ENCODE data around the gene ZNF418. TPM values are rescaled to one million over a fixed set of nuclear protein-coding genes. Genes with fewer than 3 reads are reported as not detected.
"Not testable (repeated sequence)": the region's sequence is repeated elsewhere in the genome, so short reads cannot be mapped to it uniquely, and the experiment has no call there.

ZNF418 gene
- total RNA-seq, 2 donors from 2014 or later, result 2.7 to 6.5 TPM

GRCh38 chr19:57873883-57874799 is 61.1 kb downstream of the ZNF418 start:
- not testable (repeated sequence) for H3K36me3 Mint-ChIP-seq (ENCODE audit: low read depth); H3K27ac Mint-ChIP-seq; H3K4me1 Mint-ChIP-seq; H3K4me3 Mint-ChIP-seq; H3K27me3 Mint-ChIP-seq; DNase-seq; ATAC-seq
- H3K9me3 ChIP-seq (ENCODE audit: control insufficient read depth, low read length, poor library complexity, severe bottlenecking), result peaks cover 47% of the 10 kb centered on the region

GRCh38 chr19:57872450-57872849 is 62.8 kb downstream of the ZNF418 start:
- DNase-seq (no peak), ATAC-seq (no peak)
- no peak overlapping the region for H3K4me3 Mint-ChIP-seq
- H3K36me3 Mint-ChIP-seq (ENCODE audit: low read depth), result peaks cover 3% of the 10 kb centered on the region
- no peaks in the 10 kb centered on the region for H3K27me3 Mint-ChIP-seq
- peaks cover 42% of the 10 kb centered on the region for H3K9me3 ChIP-seq (ENCODE audit: control insufficient read depth, low read length, poor library complexity, severe bottlenecking)
- no peak overlapping the region for H3K27ac Mint-ChIP-seq
- no peaks in the 10 kb centered on the region for H3K4me1 Mint-ChIP-seq

Other genes with a start within 250 kb of the ZNF418 start
- gene ZNF154, start 226.2 kb downstream of the ZNF418 start, total RNA-seq, result 10 to 100 TPM in 1 of 2 donors, 1 to 10 TPM in 1; 1.9 to 20.0 TPM
- 1 to 10 TPM; 7.4 to 9.2 TPM for gene ZNF671, start 207.8 kb downstream of the ZNF418 start, total RNA-seq
- 10 to 100 TPM; 12.4 to 13.6 TPM for gene ZNF776, start 188.6 kb downstream of the ZNF418 start, total RNA-seq
- gene ZNF586, start 165.7 kb downstream of the ZNF418 start, total RNA-seq, result 10 to 100 TPM; 34.8 to 37.7 TPM
- 10 to 100 TPM; 11.8 to 12.8 TPM for gene ZNF552, start 120.5 kb downstream of the ZNF418 start, total RNA-seq
- gene ZNF587B, start 105.1 kb downstream of the ZNF418 start, total RNA-seq, result 10 to 100 TPM; 19.0 to 23.3 TPM
- 10 to 100 TPM; 44.1 to 50.4 TPM for gene ZNF587, start 85.5 kb downstream of the ZNF418 start, total RNA-seq
- gene ZNF814, start 46.4 kb downstream of the ZNF418 start, total RNA-seq, result 10 to 100 TPM; 23.4 to 37.1 TPM
- 10 to 100 TPM; 28.0 to 29.6 TPM for gene ZNF417, start 18.8 kb downstream of the ZNF418 start, total RNA-seq
- gene ZNF256, start 12.3 kb upstream of the ZNF418 start, total RNA-seq, result 10 to 100 TPM; 11.9 to 12.6 TPM
- under 1 TPM; 0.37 to 0.65 TPM for gene C19orf18, start 39.1 kb upstream of the ZNF418 start, total RNA-seq
- gene ZNF606, start 67.4 kb upstream of the ZNF418 start, total RNA-seq, result 1 to 10 TPM; 7.1 TPM
- not detected for gene ZSCAN1, start 98.6 kb upstream of the ZNF418 start, total RNA-seq
- under 1 TPM; 0.16 to 0.57 TPM for gene ZNF135, start 123.9 kb upstream of the ZNF418 start, total RNA-seq
- 10 to 100 TPM; 29.3 to 30.7 TPM for gene ZSCAN18, start 162.8 kb upstream of the ZNF418 start, total RNA-seq
- gene ZNF329, start 215.4 kb upstream of the ZNF418 start, total RNA-seq, result 10 to 100 TPM; 10.8 to 12.5 TPM
- gene ZNF274, start 247.7 kb upstream of the ZNF418 start, total RNA-seq, result 10 to 100 TPM; 30.4 to 41.0 TPM

All from T-helper 17 cell (primary cell).